Epithelial cell of esophagus (primary cell): ENCODE measurements around the gene CSF2.

Source experiments
- DNase-seq: peaks from one replicate; pipeline ENCODE4 v3.0.0; 2010; ENCODE audit warnings: low read depth
- H3K4me3 ChIP-seq: 2 replicates; pipeline ENCODE4 v1.5.1; 2011; ENCODE audit warnings: mild to moderate bottlenecking, low read length, control low read depth
- TF ChIP-seq, protein P1 (sequence below): IDR thresholded peaks from 2 replicates; pipeline ENCODE4 v1.5.1; 2011; ENCODE audit warnings: low read depth, mild to moderate bottlenecking, low read length, control low read depth, inconsistent platforms; ENCODE audit not compliant: insufficient read depth; ENCODE audit errors: missing control alignments

CSF2 gene

GRCh38 chr5:132049093-132049492 is 24.5 kb upstream of the CSF2 start:
- H3K4me3 ChIP-seq = no peak overlapping the region
- DNase-seq = no peak
- TF ChIP-seq, protein P1, sequence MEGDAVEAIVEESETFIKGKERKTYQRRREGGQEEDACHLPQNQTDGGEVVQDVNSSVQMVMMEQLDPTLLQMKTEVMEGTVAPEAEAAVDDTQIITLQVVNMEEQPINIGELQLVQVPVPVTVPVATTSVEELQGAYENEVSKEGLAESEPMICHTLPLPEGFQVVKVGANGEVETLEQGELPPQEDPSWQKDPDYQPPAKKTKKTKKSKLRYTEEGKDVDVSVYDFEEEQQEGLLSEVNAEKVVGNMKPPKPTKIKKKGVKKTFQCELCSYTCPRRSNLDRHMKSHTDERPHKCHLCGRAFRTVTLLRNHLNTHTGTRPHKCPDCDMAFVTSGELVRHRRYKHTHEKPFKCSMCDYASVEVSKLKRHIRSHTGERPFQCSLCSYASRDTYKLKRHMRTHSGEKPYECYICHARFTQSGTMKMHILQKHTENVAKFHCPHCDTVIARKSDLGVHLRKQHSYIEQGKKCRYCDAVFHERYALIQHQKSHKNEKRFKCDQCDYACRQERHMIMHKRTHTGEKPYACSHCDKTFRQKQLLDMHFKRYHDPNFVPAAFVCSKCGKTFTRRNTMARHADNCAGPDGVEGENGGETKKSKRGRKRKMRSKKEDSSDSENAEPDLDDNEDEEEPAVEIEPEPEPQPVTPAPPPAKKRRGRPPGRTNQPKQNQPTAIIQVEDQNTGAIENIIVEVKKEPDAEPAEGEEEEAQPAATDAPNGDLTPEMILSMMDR = no peak

DNA sequence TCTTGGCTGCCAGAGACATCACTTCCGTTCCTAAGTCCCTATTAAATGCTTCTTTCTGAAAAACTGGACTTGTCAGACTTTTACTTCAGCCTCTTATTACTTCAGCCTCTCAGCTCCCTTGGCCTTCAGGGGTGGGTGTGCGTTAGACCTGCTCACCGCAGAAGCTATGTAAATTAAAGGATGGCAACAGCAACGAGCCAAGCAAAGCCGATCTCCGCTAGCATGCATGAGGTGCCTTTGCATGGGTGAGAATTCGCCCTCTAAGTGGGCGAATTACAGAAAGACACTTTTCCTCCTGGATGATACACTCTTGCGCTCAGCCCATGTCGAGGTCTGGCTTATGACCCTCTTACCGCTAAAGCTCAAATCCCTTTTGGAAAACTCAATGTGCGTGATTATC is 24.0 kb upstream of the CSF2 start:
- no peak for DNase-seq
- TF ChIP-seq, protein P1 = no peak
- no peak overlapping the region for H3K4me3 ChIP-seq

GRCh38 chr5:132050136-132050535 is 23.5 kb upstream of the CSF2 start:
- DNase-seq = no peak
- TF ChIP-seq, protein P1 = no peak
- H3K4me3 ChIP-seq = no peak overlapping the region

DNA sequence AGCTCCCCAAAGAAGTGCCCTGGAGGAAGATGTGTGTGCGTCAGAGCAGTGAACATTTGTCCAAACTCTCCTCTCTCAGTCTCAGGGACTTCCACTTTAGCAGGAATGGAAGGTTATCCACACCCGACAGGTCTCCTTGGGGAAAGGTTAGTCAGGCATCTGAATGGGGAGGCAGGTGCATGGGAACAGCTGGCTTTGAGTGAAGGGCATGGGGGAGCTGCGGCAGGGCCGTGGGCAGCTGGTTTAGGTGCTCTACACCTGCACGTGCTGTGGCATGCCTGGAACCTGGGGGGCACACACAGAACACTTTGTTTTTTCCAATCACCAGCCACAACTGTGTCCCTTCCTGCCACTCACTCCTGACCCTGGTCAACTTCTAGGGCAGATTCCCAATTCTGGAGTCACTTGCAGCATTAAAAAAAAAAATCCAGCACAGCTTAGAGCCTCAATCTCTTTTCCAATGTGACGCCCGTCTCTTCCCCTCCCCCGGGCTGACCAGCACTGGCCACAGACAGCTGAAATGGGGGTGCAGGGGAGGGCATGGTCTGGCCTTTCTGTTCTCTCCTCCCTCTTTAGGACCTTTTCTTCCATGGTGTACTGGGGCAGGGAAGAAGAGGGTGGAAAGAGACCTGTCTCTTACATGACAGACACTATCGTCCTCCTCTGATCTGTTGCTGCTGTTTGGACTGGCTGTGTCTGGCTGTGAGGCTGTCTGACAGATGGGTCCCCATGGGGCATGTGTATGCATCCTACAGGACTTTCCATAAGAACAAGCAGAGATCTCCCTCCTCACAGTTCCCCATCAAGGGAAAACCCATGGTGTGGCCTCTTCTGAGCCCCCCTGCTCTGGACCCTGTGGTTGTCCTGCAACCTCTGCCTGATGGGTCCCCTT is 22.7 kb upstream of the CSF2 start:
- no peak for DNase-seq
- no peak overlapping the region for H3K4me3 ChIP-seq
- TF ChIP-seq, protein P1 = no peak

GRCh38 chr5:132052520-132052919 is 21.1 kb upstream of the CSF2 start:
- no peak overlapping the region for H3K4me3 ChIP-seq
- DNase-seq = no peak
- TF ChIP-seq, protein P1 = no peak

DNA sequence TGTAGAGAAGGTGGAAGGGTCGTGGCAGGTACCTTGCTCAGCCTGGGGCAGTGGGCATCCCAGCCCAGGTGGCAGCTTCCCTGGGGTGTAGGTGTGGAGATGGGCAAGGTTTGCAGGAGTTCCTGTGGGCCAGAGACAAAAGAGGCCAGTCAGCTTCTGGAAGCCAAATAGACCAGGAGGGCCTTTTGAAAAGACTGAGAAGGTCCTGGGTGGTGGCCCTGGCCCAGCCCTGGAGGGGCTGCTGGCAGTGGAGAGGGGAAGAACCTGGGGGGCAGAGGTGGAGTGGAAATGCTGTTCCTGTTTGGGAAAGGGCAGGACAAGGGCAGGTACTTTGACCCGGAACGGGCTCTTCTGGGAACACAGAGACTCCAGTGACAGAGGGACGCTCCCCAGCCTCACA is 20.1 kb upstream of the CSF2 start:
- no peak overlapping the region for H3K4me3 ChIP-seq
- TF ChIP-seq, protein P1 = no peak
- no peak for DNase-seq

DNA sequence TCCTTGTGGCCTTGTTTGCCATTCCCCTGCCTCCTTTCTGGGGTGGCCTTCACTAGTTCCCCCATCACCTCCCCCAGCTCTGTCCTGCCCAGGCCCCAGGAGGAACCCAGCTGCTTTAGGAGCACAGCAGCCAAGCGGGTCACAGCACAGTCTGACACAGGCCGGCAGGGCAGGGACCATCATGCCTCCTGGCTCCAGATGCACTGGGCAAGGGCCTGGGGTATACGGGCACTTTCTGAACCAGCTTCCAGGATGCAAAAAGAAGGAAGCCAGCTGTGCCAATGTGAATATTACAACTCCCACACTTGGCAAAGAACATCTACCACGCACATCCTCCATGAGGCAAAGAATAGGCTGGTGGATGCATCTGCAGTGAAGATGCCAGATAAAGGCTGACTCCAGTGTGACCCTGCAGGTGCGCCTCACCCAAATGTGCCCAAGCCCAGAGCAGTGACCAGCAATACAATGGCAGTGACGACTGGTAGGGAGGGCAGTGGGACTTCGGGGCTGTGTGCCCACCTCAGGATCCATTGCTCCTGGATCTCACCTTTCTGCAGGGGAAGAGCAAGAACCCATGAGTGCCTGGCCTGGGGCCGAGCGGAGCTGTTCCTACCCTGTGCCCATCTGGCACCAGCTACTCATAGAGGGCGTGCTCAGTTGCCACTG is 19.4 kb upstream of the CSF2 start:
- no peak overlapping the region for H3K4me3 ChIP-seq
- no peak for DNase-seq
- TF ChIP-seq, protein P1 = no peak
